Muscle layer of duodenum (tissue), 2 donors: ENCODE results near the gene SLC24A4.

Source experiments
- H3K27ac ChIP-seq: one replicate; pipeline ENCODE4 v1.7.0; 2013; ENCODE audit warnings: mild to moderate bottlenecking, low read length
- H3K27me3 ChIP-seq: one replicate; pipeline ENCODE4 v1.7.0; 2013; ENCODE audit warnings: low read depth, mild to moderate bottlenecking, control low read depth, low read length
- H3K36me3 ChIP-seq, 2 donors: one replicate each; pipeline ENCODE4 v1.7.0; 2013; ENCODE audit warnings: low read length in 2 of 2, control low read depth in 1 of 2, mild to moderate bottlenecking in 1 of 2; ENCODE audit not compliant: insufficient read depth in 2 of 2, control insufficient read depth in 1 of 2
- H3K4me1 ChIP-seq, 2 donors: one replicate each; pipeline ENCODE4 v1.7.0; 2013; ENCODE audit warnings: low read length in 2 of 2, mild to moderate bottlenecking in 2 of 2, control low read depth in 1 of 2, moderate library complexity in 1 of 2; ENCODE audit not compliant: insufficient read depth in 2 of 2, control insufficient read depth in 1 of 2
- H3K4me3 ChIP-seq, 2 donors: one replicate each; pipeline ENCODE4 v1.7.0; 2013; ENCODE audit warnings: low read length in 2 of 2, low read depth in 1 of 2, mild to moderate bottlenecking in 1 of 2
- H3K9me3 ChIP-seq, 2 donors: one replicate each; pipeline ENCODE4 v1.7.0; 2013; ENCODE audit warnings: low read length in 2 of 2, control low read depth in 1 of 2, mild to moderate bottlenecking in 1 of 2; ENCODE audit not compliant: control insufficient read depth in 1 of 2
- donor health status: healthy.

SLC24A4 gene

GRCh38 chr14:92321701-92322100 lies 1.3 kb upstream of the SLC24A4 start:
- no peaks in the 10 kb centered on the region for H3K36me3 ChIP-seq

GRCh38 chr14:92322516-92322915 lies 449 bp upstream of the SLC24A4 start:
- Histone ChIP-seq H3K36me3 (no peaks in the 10 kb centered on the region), H3K27ac (no peak overlapping the region), H3K27me3 (peaks cover 35% of the 10 kb centered on the region), H3K9me3 (no peaks in the 10 kb centered on the region), H3K4me3 (peak overlapping the region in 1 of 2 donors; percentile 70), H3K4me1 (peaks cover 0 to 21% of the 10 kb centered on the region in 2 donors)

More at GRCh38 chr14:92321701-92322100, 1.3 kb upstream of the SLC24A4 start:
- Histone ChIP-seq H3K27ac (no peak overlapping the region), H3K27me3 (peaks cover 35% of the 10 kb centered on the region), H3K4me3 (no peak overlapping the region), H3K4me1 (peaks cover 0 to 21% of the 10 kb centered on the region in 2 donors), H3K9me3 (no peaks in the 10 kb centered on the region)

GRCh38 chr14:92323916-92324818 lies 1.2 kb downstream of the SLC24A4 start:
- no peak overlapping the region for H3K27ac ChIP-seq
- peaks cover 35% of the 10 kb centered on the region for H3K27me3 ChIP-seq
- peak overlapping the region in 1 of 2 donors; percentile 70 for H3K4me3 ChIP-seq
- H3K36me3 ChIP-seq: no peaks in the 10 kb centered on the region
- H3K9me3 ChIP-seq: no peaks in the 10 kb centered on the region
- peaks cover 0 to 21% of the 10 kb centered on the region in 2 donors for H3K4me1 ChIP-seq

- Histone ChIP-seq H3K27me3 (peaks cover 30% of the 10 kb centered on the region), H3K27ac (no peak overlapping the region), H3K36me3 (no peaks in the 10 kb centered on the region), H3K9me3 (no peaks in the 10 kb centered on the region), H3K4me3 (no peak overlapping the region), H3K4me1 (peaks cover 0 to 21% of the 10 kb centered on the region in 2 donors)
Observed at GRCh38 chr14:92325835-92326234, 2.9 kb downstream of the SLC24A4 start.

GRCh38 chr14:92328664-92329255 lies 5.8 kb downstream of the SLC24A4 start:
- Histone ChIP-seq H3K27me3 (peaks cover 12% of the 10 kb centered on the region), H3K36me3 (no peaks in the 10 kb centered on the region), H3K9me3 (no peaks in the 10 kb centered on the region), H3K27ac (no peak overlapping the region), H3K4me1 (peaks cover 0 to 7% of the 10 kb centered on the region in 2 donors), H3K4me3 (no peak overlapping the region)

- Histone ChIP-seq H3K36me3 (no peaks in the 10 kb centered on the region), H3K27me3 (no peaks in the 10 kb centered on the region), H3K9me3 (no peaks in the 10 kb centered on the region), H3K4me1 (no peaks in the 10 kb centered on the region), H3K27ac (no peak overlapping the region), H3K4me3 (no peak overlapping the region)
Observed at GRCh38 chr14:92334050-92334449, 11.1 kb downstream of the SLC24A4 start.

- Histone ChIP-seq H3K36me3 (no peaks in the 10 kb centered on the region), H3K9me3 (no peaks in the 10 kb centered on the region)
Observed at GRCh38 chr14:92336363-92336762, 13.4 kb downstream of the SLC24A4 start.

GRCh38 chr14:92339426-92339825 lies 16.5 kb downstream of the SLC24A4 start:
- no peaks in the 10 kb centered on the region for H3K4me1 ChIP-seq
- H3K27ac ChIP-seq: no peak overlapping the region
- H3K9me3 ChIP-seq: no peaks in the 10 kb centered on the region
- H3K27me3 ChIP-seq: no peaks in the 10 kb centered on the region
- H3K4me3 ChIP-seq: no peak overlapping the region
- no peaks in the 10 kb centered on the region for H3K36me3 ChIP-seq

More at GRCh38 chr14:92336363-92336762, 13.4 kb downstream of the SLC24A4 start:
- no peaks in the 10 kb centered on the region for H3K4me1 ChIP-seq
- no peak overlapping the region for H3K4me3 ChIP-seq
- H3K27me3 ChIP-seq: no peaks in the 10 kb centered on the region
- H3K27ac ChIP-seq: no peak overlapping the region

- no peaks in the 10 kb centered on the region for H3K36me3 ChIP-seq
- no peak overlapping the region for H3K27ac ChIP-seq
- H3K4me3 ChIP-seq: no peak overlapping the region
- no peaks in the 10 kb centered on the region for H3K27me3 ChIP-seq
- no peaks in the 10 kb centered on the region for H3K4me1 ChIP-seq
- H3K9me3 ChIP-seq: no peaks in the 10 kb centered on the region
Observed at GRCh38 chr14:92340071-92340470, 17.1 kb downstream of the SLC24A4 start.

- Histone ChIP-seq H3K27ac (no peak overlapping the region), H3K36me3 (no peaks in the 10 kb centered on the region), H3K9me3 (no peaks in the 10 kb centered on the region), H3K4me3 (no peak overlapping the region), H3K4me1 (no peaks in the 10 kb centered on the region), H3K27me3 (no peaks in the 10 kb centered on the region)
Observed at GRCh38 chr14:92340931-92341330, 18.0 kb downstream of the SLC24A4 start.

GRCh38 chr14:92341791-92342190 lies 18.8 kb downstream of the SLC24A4 start:
- H3K36me3 ChIP-seq: no peaks in the 10 kb centered on the region
- no peaks in the 10 kb centered on the region for H3K27me3 ChIP-seq
- H3K27ac ChIP-seq: no peak overlapping the region

More at GRCh38 chr14:92341791-92342190, 18.8 kb downstream of the SLC24A4 start:
- no peaks in the 10 kb centered on the region for H3K9me3 ChIP-seq
- H3K4me1 ChIP-seq: no peaks in the 10 kb centered on the region
- no peak overlapping the region for H3K4me3 ChIP-seq
